A549 treated with Hydrocortisone at 1 μM for 4 hours (cell line): ENCODE results near the gene RPS13. TPM values are rescaled to one million over a fixed set of nuclear protein-coding genes. Genes with fewer than 3 reads are reported as not detected.

Experiments
- total RNA-seq: library from RNA; stranded (reverse); fragments of 200-300 nt; extraction: Qiagen RNA extraction; gene quantifications from 5 replicates; pipeline ENCODE4 v1.2.3, GENCODE V29; 2022

The RPS13 gene
- 1,587 to 1,732 TPM (median 1,598 TPM) in 5 replicates for total RNA-seq

DNA sequence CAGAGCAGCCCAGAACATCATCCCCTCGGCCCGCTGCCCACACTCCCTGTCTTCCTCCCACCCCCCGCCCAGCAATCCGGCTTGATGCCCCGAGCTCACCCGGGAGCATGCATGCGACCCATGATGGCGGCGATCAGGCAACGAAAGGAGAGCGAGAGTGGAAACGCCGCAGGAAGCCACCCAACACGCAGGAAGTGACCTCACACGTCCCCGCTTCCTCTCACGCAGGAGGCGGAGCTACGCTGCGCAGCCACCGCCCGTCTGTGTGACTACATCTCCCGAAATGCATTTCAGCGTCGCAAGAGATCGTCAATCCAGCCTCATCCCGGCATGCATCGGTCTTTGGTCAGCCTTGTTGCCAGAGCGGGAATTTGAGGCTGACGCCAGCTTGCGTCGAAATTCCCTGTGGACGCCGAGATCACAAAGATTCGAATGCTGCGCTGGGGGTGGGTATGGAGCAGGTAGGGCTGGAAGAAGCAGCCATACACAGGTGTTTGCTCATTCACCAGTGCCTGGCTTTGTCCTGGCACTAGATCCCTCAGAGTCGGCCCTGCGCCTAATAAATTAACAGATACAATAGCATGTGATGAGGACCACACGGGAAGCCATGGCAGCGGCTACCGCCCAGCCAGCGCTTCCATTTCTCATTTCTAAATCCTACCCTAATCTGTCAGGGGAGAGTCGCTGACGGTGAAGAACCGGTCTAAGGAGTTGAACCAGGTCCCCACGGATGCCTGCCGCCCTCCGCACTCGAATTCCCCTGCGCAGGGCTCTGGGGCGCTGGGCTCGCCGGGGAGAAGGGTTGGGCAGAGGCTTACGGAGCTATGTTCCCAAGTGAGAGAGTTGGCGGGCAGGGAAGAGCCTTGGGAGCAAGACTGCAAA lies at the start of gene RPS13:
Gene RPS13, minus strand, starts transcription at position 148 of the 882 bp plus-strand sequence. Its CDS starts 26 bp downstream, at position 122.

Other genes starting within 250 kb of the RPS13 start
- gene PLEKHA7, start 63.3 kb downstream of the RPS13 start, total RNA-seq, result 46.8 to 60.2 TPM (median 57.2 TPM) in 5 replicates
- gene PIK3C2A, start 130.3 kb upstream of the RPS13 start, total RNA-seq, result 12.0 to 22.2 TPM (median 14.6 TPM) in 5 replicates
- gene NUCB2, start 199.1 kb upstream of the RPS13 start, total RNA-seq, result 26.4 to 36.7 TPM (median 32.9 TPM) in 5 replicates